SK-N-SH treated with all-trans-retinoic acid at 6 μM for 48 hours (cell line): ENCODE results near the gene SNRK.

Source experiments
- BACH2 ChIP-seq: fragments of 250-450 bp; sonication (Bioruptor Pico); IDR thresholded peaks from 2 replicates; pipeline ENCODE4 v1.9.0; 2021; ENCODE audit warnings: mild to moderate bottlenecking, borderline replicate concordance
- ISL1 ChIP-seq: fragments of 250-450 bp; sonication (Bioruptor Pico); IDR thresholded peaks from 2 replicates; pipeline ENCODE4 v2.1.2; 2022; ENCODE audit warnings: mild to moderate bottlenecking, moderate library complexity
- OSR1 ChIP-seq: fragments of 250-450 bp; sonication (Bioruptor Pico); IDR thresholded peaks from 2 replicates; pipeline ENCODE4 v1.8.0; 2022; ENCODE audit warnings: moderate library complexity, mild to moderate bottlenecking, inconsistent platforms
- PATZ1 ChIP-seq: fragments of 250-450 bp; sonication (Bioruptor Pico); IDR thresholded peaks from 2 replicates; pipeline ENCODE4 v1.8.0; 2020; ENCODE audit warnings: mild to moderate bottlenecking, moderate library complexity, borderline replicate concordance
- ZC3H10 ChIP-seq: fragments of 250-450 bp; sonication (Bioruptor Pico); IDR thresholded peaks from 2 replicates; pipeline ENCODE4 v1.5.1; 2021; ENCODE audit warnings: mild to moderate bottlenecking, moderate library complexity
- ZNF70 ChIP-seq: fragments of 450-650 bp; formaldehyde crosslinking; IDR thresholded peaks from 2 replicates; pipeline ENCODE4 v1.5.0; 2020; ENCODE audit warnings: mild to moderate bottlenecking, moderate library complexity
- ZNF8 ChIP-seq: fragments of 450-650 bp; formaldehyde crosslinking; IDR thresholded peaks from 2 replicates; pipeline ENCODE4 v1.5.0; 2020; ENCODE audit warnings: mild to moderate bottlenecking, moderate library complexity

GRCh38 chr3:43287500-43287873 is 1.1 kb downstream of the SNRK start:
- TF ChIP-seq ZC3H10 (CRISPR knock-in tag): no peak
- no peak for TF ChIP-seq ISL1 (CRISPR knock-in tag)
- TF ChIP-seq ZNF8 (CRISPR knock-in tag): no peak
- TF ChIP-seq BACH2 (CRISPR knock-in tag): no peak
- TF ChIP-seq OSR1 (CRISPR knock-in tag): no peak
- TF ChIP-seq ZNF70 (CRISPR knock-in tag): no peak
- TF ChIP-seq PATZ1: no peak
